NCI-H524 treated with DMSO at 0.1 percent for 48 hours (cell line): ENCODE results near the gene CDH20.

Experiments
- DNase-seq: peaks from one replicate; lab custom pipeline; 2025; lab: John Stamatoyannopoulos, UW

Gene CDH20

GRCh38 chr18:61531182-61531581 is 198.0 kb downstream of the CDH20 start:
- DNase-seq, result no peak

- no peak for DNase-seq
These were observed 198.7 kb downstream of the CDH20 start for GRCh38 chr18:61531891-61532290.

- no peak for DNase-seq
These were observed 202.2 kb downstream of the CDH20 start for GRCh38 chr18:61535401-61535800.

- DNase-seq, result no peak
These were observed 208.4 kb downstream of the CDH20 start for GRCh38 chr18:61541673-61542072.

GRCh38 chr18:61542596-61542995 is 209.4 kb downstream of the CDH20 start:
- DNase-seq, result no peak

- DNase-seq, result no peak
These were observed 210.3 kb downstream of the CDH20 start for GRCh38 chr18:61543518-61543917.

GRCh38 chr18:61544178-61544577 is 210.9 kb downstream of the CDH20 start:
- DNase-seq, result no peak

GRCh38 chr18:61545281-61546245 is 212.3 kb downstream of the CDH20 start:
- DNase-seq, result no peak

GRCh38 chr18:61546590-61546989 is 213.4 kb downstream of the CDH20 start:
- no peak for DNase-seq

- DNase-seq, result no peak
These were observed 216.2 kb downstream of the CDH20 start for GRCh38 chr18:61549416-61549815.

GRCh38 chr18:61549889-61550288 is 216.7 kb downstream of the CDH20 start:
- no peak for DNase-seq

- DNase-seq, result peak; percentile 13
These were observed 218.4 kb downstream of the CDH20 start for GRCh38 chr18:61551586-61551985.

- DNase-seq, result no peak
These were observed 219.9 kb downstream of the CDH20 start for GRCh38 chr18:61553045-61553659.

GRCh38 chr18:61554117-61554776 is 221.0 kb downstream of the CDH20 start:
- no peak for DNase-seq

GRCh38 chr18:61554946-61555361 is 221.7 kb downstream of the CDH20 start:
- DNase-seq, result no peak

- no peak for DNase-seq
These were observed 223.1 kb downstream of the CDH20 start for GRCh38 chr18:61556316-61556715.

GRCh38 chr18:61556862-61557261 is 223.6 kb downstream of the CDH20 start:
- no peak for DNase-seq

- DNase-seq, result no peak
These were observed 236.1 kb downstream of the CDH20 start for GRCh38 chr18:61569176-61569892.

GRCh38 chr18:61570070-61570469 is 236.8 kb downstream of the CDH20 start:
- DNase-seq, result no peak

- DNase-seq, result no peak
These were observed 238.9 kb downstream of the CDH20 start for GRCh38 chr18:61572084-61572655.

- DNase-seq, result no peak
These were observed 239.6 kb downstream of the CDH20 start for GRCh38 chr18:61572871-61573270.

- DNase-seq, result no peak
These were observed 241.4 kb downstream of the CDH20 start for GRCh38 chr18:61574665-61575064.
